SK-N-SH treated with all-trans-retinoic acid at 6 μM for 48 hours (cell line): Measurements from ENCODE around the gene STOML3.

ENCODE experiments used
- ATAC-seq: fragments of 200-7000 bp; cut with Tn5 transposase; 3 replicates; pipeline ENCODE4 v1.9.1; 2020; ENCODE audit warnings: mild to moderate bottlenecking, moderate library complexity
- ARNTL ChIP-seq: fragments of 450-650 bp; formaldehyde crosslinking; IDR thresholded peaks from 2 replicates; pipeline ENCODE4 v1.5.0; 2020; ENCODE audit warnings: low read depth, mild to moderate bottlenecking, moderate library complexity, borderline replicate concordance
- BACH2 ChIP-seq: fragments of 250-450 bp; sonication (Bioruptor Pico); IDR thresholded peaks from 2 replicates; pipeline ENCODE4 v1.9.0; 2021; ENCODE audit warnings: mild to moderate bottlenecking, borderline replicate concordance
- CSDC2 ChIP-seq: fragments of 250-450 bp; sonication (Bioruptor Pico); IDR thresholded peaks from 2 replicates; pipeline ENCODE4 v1.5.0; 2020; ENCODE audit warnings: mild to moderate bottlenecking, moderate library complexity
- CSRNP3 ChIP-seq: fragments of 250-450 bp; sonication (Bioruptor Pico); IDR thresholded peaks from 2 replicates; pipeline ENCODE4 v1.5.1; 2021; ENCODE audit warnings: mild to moderate bottlenecking, moderate library complexity
- ESRRG ChIP-seq: fragments of 250-450 bp; sonication (Bioruptor Pico); IDR thresholded peaks from 2 replicates; pipeline ENCODE4 v1.6.1; 2021; ENCODE audit warnings: mild to moderate bottlenecking
- GLIS3 ChIP-seq: fragments of 250-450 bp; sonication (Bioruptor Pico); IDR thresholded peaks from 2 replicates; pipeline ENCODE4 v1.5.0; 2020; ENCODE audit warnings: mild to moderate bottlenecking, moderate library complexity
- OSR1 ChIP-seq: fragments of 250-450 bp; sonication (Bioruptor Pico); IDR thresholded peaks from 2 replicates; pipeline ENCODE4 v1.8.0; 2022; ENCODE audit warnings: moderate library complexity, mild to moderate bottlenecking, inconsistent platforms
- PPARA ChIP-seq: fragments of 250-450 bp; sonication (Bioruptor Pico); IDR thresholded peaks from 2 replicates; pipeline ENCODE4 v1.5.0; 2020; ENCODE audit warnings: mild to moderate bottlenecking, borderline replicate concordance
- RARB ChIP-seq: fragments of 250-450 bp; sonication (Bioruptor Pico); IDR thresholded peaks from 2 replicates; pipeline ENCODE4 v1.8.0; 2021; ENCODE audit warnings: mild to moderate bottlenecking, moderate library complexity
- SNAI2 ChIP-seq: fragments of 250-450 bp; sonication (Bioruptor Pico); IDR thresholded peaks from 2 replicates; pipeline ENCODE4 v1.5.0; 2020; ENCODE audit warnings: mild to moderate bottlenecking, moderate library complexity
- TCF4 ChIP-seq: fragments of 250-450 bp; sonication (Bioruptor Pico); IDR thresholded peaks from 2 replicates; pipeline ENCODE4 v1.8.0; 2021; ENCODE audit warnings: mild to moderate bottlenecking, moderate library complexity, borderline replicate concordance
- TOX ChIP-seq: fragments of 250-450 bp; sonication (Bioruptor Pico); IDR thresholded peaks from 2 replicates; pipeline ENCODE4 v1.8.0; 2021; ENCODE audit warnings: mild to moderate bottlenecking, moderate library complexity, borderline replicate concordance
- TSHZ2 ChIP-seq: fragments of 250-450 bp; sonication (Bioruptor Pico); IDR thresholded peaks from 2 replicates; pipeline ENCODE4 v1.5.0; 2020; ENCODE audit warnings: mild to moderate bottlenecking, moderate library complexity
- ZC3H10 ChIP-seq: fragments of 250-450 bp; sonication (Bioruptor Pico); IDR thresholded peaks from 2 replicates; pipeline ENCODE4 v1.5.1; 2021; ENCODE audit warnings: mild to moderate bottlenecking, moderate library complexity
- ZFP3 ChIP-seq: fragments of 250-450 bp; sonication (Bioruptor Pico); IDR thresholded peaks from 2 replicates; pipeline ENCODE4 v1.5.0; 2020; ENCODE audit warnings: mild to moderate bottlenecking, moderate library complexity
- ZFP30 ChIP-seq: fragments of 450-650 bp; formaldehyde crosslinking; IDR thresholded peaks from 2 replicates; pipeline ENCODE4 v1.5.0; 2022; ENCODE audit warnings: mild to moderate bottlenecking, moderate library complexity
- ZNF565 ChIP-seq: fragments of 450-650 bp; formaldehyde crosslinking; conservative IDR thresholded peaks from 2 replicates; pipeline ENCODE4 v1.5.0; 2020; ENCODE audit warnings: low read depth, mild to moderate bottlenecking, moderate library complexity
- ZNF70 ChIP-seq: fragments of 450-650 bp; formaldehyde crosslinking; IDR thresholded peaks from 2 replicates; pipeline ENCODE4 v1.5.0; 2020; ENCODE audit warnings: mild to moderate bottlenecking, moderate library complexity
- ZNF8 ChIP-seq: fragments of 450-650 bp; formaldehyde crosslinking; IDR thresholded peaks from 2 replicates; pipeline ENCODE4 v1.5.0; 2020; ENCODE audit warnings: mild to moderate bottlenecking, moderate library complexity

Gene STOML3

GRCh38 chr13:38954844-38955243 lies 35.8 kb downstream of the STOML3 start:
- ATAC-seq: no peak
- TF ChIP-seq ESRRG (CRISPR knock-in tag): no peak
- no peak for TF ChIP-seq GLIS3 (CRISPR knock-in tag)
- TF ChIP-seq ZNF70 (CRISPR knock-in tag): no peak
- TF ChIP-seq ZC3H10 (CRISPR knock-in tag): no peak
- no peak for TF ChIP-seq ZFP30 (CRISPR knock-in tag)
- TF ChIP-seq TSHZ2 (CRISPR knock-in tag): no peak
- no peak for TF ChIP-seq CSRNP3 (CRISPR knock-in tag)
- no peak for TF ChIP-seq PPARA (CRISPR knock-in tag)
- TF ChIP-seq TCF4 (CRISPR knock-in tag): no peak

- TF ChIP-seq ARNTL (CRISPR knock-in tag) (no peak), PPARA (CRISPR knock-in tag) (no peak), TSHZ2 (CRISPR knock-in tag) (no peak), ZNF565 (CRISPR knock-in tag) (no peak), CSDC2 (CRISPR knock-in tag) (no peak)
- no peak for ATAC-seq
Observed at GRCh38 chr13:38954291-38954690, 36.3 kb downstream of the STOML3 start.

- TF ChIP-seq ZNF565 (CRISPR knock-in tag) (no peak), ZNF70 (CRISPR knock-in tag) (no peak), PPARA (CRISPR knock-in tag) (no peak), SNAI2 (no peak), OSR1 (CRISPR knock-in tag) (no peak)
- no peak for ATAC-seq
Observed at GRCh38 chr13:38952827-38953226, 37.8 kb downstream of the STOML3 start.

- TF ChIP-seq ESRRG (CRISPR knock-in tag) (no peak), GLIS3 (CRISPR knock-in tag) (no peak), TCF4 (CRISPR knock-in tag) (no peak), RARB (no peak), ZFP3 (CRISPR knock-in tag) (no peak), ZFP30 (CRISPR knock-in tag) (no peak), BACH2 (no peak), CSDC2 (CRISPR knock-in tag) (no peak)
- ATAC-seq: no peak
Observed at GRCh38 chr13:38951525-38952313, 38.9 kb downstream of the STOML3 start.

- TF ChIP-seq ZNF8 (CRISPR knock-in tag) (no peak), PPARA (CRISPR knock-in tag) (no peak), RARB (no peak), TOX (CRISPR knock-in tag) (no peak), GLIS3 (CRISPR knock-in tag) (no peak)
- TF ChIP-seq, all 23 proteins: peak for 0
- no peak for ATAC-seq
Observed at GRCh38 chr13:38950987-38951386, 39.6 kb downstream of the STOML3 start.
